ENCODE data around the gene PRSS21. TPM values are rescaled to one million over a fixed set of nuclear protein-coding genes. Genes with fewer than 3 reads are reported as not detected.

Gene PRSS21
- polyA plus RNA-seq, 3 donors = 2.1 to 9.0 (median 3.1) TPM

DNA sequence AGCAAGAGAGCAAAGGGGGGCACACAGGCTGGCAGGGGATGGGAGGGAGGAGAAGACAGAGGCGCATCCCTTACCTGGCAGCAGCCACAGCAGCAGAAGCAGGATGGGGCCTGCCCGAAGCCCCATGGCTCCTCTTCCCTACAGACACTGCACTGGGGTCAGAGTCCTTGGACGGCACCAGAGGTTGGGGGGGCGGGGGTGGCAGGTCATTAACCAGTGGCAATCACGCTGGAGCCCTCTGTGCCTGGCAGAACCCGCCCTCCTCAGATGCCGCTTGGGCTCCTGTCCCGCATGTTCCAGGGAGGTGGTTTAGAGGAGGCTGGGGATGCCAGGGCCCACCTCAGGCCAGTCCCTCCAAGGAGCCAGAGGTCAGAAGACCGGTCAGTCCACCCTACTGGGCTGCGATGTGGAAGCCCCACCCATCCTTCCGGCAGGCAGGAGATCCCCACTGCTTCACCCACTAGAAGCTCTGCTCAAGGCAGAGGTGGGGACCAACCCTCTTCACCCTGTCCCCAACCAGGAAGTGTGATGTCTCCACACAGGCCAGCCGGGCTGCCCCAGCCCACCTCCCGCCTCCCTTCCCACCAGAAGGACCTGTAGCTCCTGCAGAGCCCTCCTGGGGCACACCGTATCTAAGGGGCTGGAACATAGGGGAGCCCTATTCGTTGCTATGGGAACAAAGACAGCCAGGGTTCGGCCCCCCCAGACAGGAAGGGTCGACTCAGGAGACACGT, 24.7 kb downstream of the PRSS21 start:
- peak overlapping the region in 2 of 3 experiments; percentile 21 to 51 for H3K4me3 ChIP-seq (replicated peaks in 1 of 3; ENCODE audit: low read depth in 2 of 3, low read length in 3 of 3)
- H3K27me3 Mint-ChIP-seq (ENCODE audit: low read depth in 3 of 3) = peaks cover 5 to 14% (median 8%) of the 10 kb centered on the region in 3 donors
- no peaks in the 10 kb centered on the region for H3K36me3 Mint-ChIP-seq
- H3K4me3 Mint-ChIP-seq = peak overlapping the region; percentile 62 to 67
- H3K9me3 Mint-ChIP-seq = peaks cover 0 to 3% (median 1%) of the 10 kb centered on the region in 7 donors
- H3K27me3 ChIP-seq (ENCODE audit: control insufficient read depth in 2 of 2, insufficient read depth in 2 of 2, low read length in 2 of 2) = no peaks in the 10 kb centered on the region
- intact Hi-C loops (cut with micrococcal nuclease) = no loop called here
- H3K9me3 ChIP-seq (replicated peaks in 1 of 2; ENCODE audit: control insufficient read depth in 1 of 2, insufficient read depth in 1 of 2, low read length in 2 of 2) = no peaks in the 10 kb centered on the region
- no peak for DNase-seq
- H3K9ac ChIP-seq (ENCODE audit: insufficient read depth, low read length, poor library complexity, severe bottlenecking) = no peak overlapping the region
- H3K27ac ChIP-seq (ENCODE audit: low read depth in 1 of 2, low read length in 2 of 2) = no peak overlapping the region
- no peaks in the 10 kb centered on the region for H4K20me1 ChIP-seq (ENCODE audit: insufficient read depth, low read length)
- H3K79me2 ChIP-seq (ENCODE audit: insufficient read depth, low read length) = no peaks in the 10 kb centered on the region
- peaks cover 14% of the 10 kb centered on the region for H3K4me1 Mint-ChIP-seq
- H3K4me1 ChIP-seq (ENCODE audit: control insufficient read depth in 1 of 2, insufficient read depth in 2 of 2, low read length in 2 of 2) = peaks cover 13% of the 10 kb centered on the region in 2 donors
- no peaks in the 10 kb centered on the region for H3K36me3 ChIP-seq (replicated peaks in 1 of 2; ENCODE audit: control insufficient read depth in 1 of 2, insufficient read depth in 2 of 2, low read length in 2 of 2)
- peak overlapping the region; percentile 65 for H3K4me2 ChIP-seq (replicated peaks; ENCODE audit: extremely low read depth, low read length, poor library complexity, severe bottlenecking)
- 63% methylated on average over 10 of the region's 18 CpGs for WGBS (ENCODE audit: insufficient coverage)
- TF ChIP-seq CTCF (IDR thresholded peaks at IDR 0.05) = no peak
- peak overlapping the region in 1 of 7 donors; percentile 51 for H3K27ac Mint-ChIP-seq
- peak overlapping the region; percentile 72 for H2AFZ ChIP-seq (ENCODE audit: insufficient read depth, low read depth, low read length, poor library complexity, severe bottlenecking)

GRCh38 chr16:2842340-2843000, 25.4 kb downstream of the PRSS21 start:
- no peaks in the 10 kb centered on the region for H3K36me3 ChIP-seq (replicated peaks in 1 of 2; ENCODE audit: control insufficient read depth in 1 of 2, insufficient read depth in 2 of 2, low read length in 2 of 2)
- no peaks in the 10 kb centered on the region for H3K36me3 Mint-ChIP-seq
- peaks cover 13% of the 10 kb centered on the region in 2 donors for H3K4me1 ChIP-seq (ENCODE audit: control insufficient read depth in 1 of 2, insufficient read depth in 2 of 2, low read length in 2 of 2)
- H3K4me2 ChIP-seq (replicated peaks; ENCODE audit: extremely low read depth, low read length, poor library complexity, severe bottlenecking) = peak overlapping the region; percentile 65
- no peaks in the 10 kb centered on the region for H3K79me2 ChIP-seq (ENCODE audit: insufficient read depth, low read length)
- peak overlapping the region in 2 of 3 experiments; percentile 21 to 51 for H3K4me3 ChIP-seq (replicated peaks in 1 of 3; ENCODE audit: low read depth in 2 of 3, low read length in 3 of 3)
- H3K9me3 Mint-ChIP-seq = peaks cover 0 to 3% (median 0%) of the 10 kb centered on the region in 7 donors
- no peaks in the 10 kb centered on the region for H3K9me3 ChIP-seq (replicated peaks in 1 of 2; ENCODE audit: control insufficient read depth in 1 of 2, insufficient read depth in 1 of 2, low read length in 2 of 2)
- H3K27ac Mint-ChIP-seq = peak overlapping the region in 2 of 7 donors; percentile 25 to 37
- H3K9ac ChIP-seq (ENCODE audit: insufficient read depth, low read length, poor library complexity, severe bottlenecking) = no peak overlapping the region
- peak overlapping the region; percentile 62 to 67 for H3K4me3 Mint-ChIP-seq
- no peaks in the 10 kb centered on the region for H4K20me1 ChIP-seq (ENCODE audit: insufficient read depth, low read length)
- peaks cover 14% of the 10 kb centered on the region for H3K4me1 Mint-ChIP-seq
- peak; percentile 41 to 75 (median 43) for DNase-seq
- TF ChIP-seq CTCF (IDR thresholded peaks at IDR 0.05) = peak; percentile 77
- intact Hi-C loops (cut with micrococcal nuclease) = no loop called here
- no peak overlapping the region for H3K27ac ChIP-seq (ENCODE audit: low read depth in 1 of 2, low read length in 2 of 2)
- H3K27me3 ChIP-seq (ENCODE audit: control insufficient read depth in 2 of 2, insufficient read depth in 2 of 2, low read length in 2 of 2) = no peaks in the 10 kb centered on the region
- H2AFZ ChIP-seq (ENCODE audit: insufficient read depth, low read depth, low read length, poor library complexity, severe bottlenecking) = peak overlapping the region; percentile 72
- H3K27me3 Mint-ChIP-seq (ENCODE audit: low read depth in 3 of 3) = peaks cover 5 to 17% (median 8%) of the 10 kb centered on the region in 3 donors
- WGBS (ENCODE audit: insufficient coverage) = 24% methylated on average over 34 of the region's 40 CpGs
